WTC11 (cell line): Measurements from ENCODE around the gene COL21A1. TPM values are rescaled to one million over a fixed set of nuclear protein-coding genes. Genes with fewer than 3 reads are reported as not detected.

Experiments
- ATAC-seq: fragments of 200-7000 bp; cut with Tn5 transposase; 2 replicates; pipeline ENCODE4 v1.10.0; 2021; ENCODE audit warnings: mild to moderate bottlenecking, moderate library complexity
- CTCF ChIA-PET: fragments of 300-600 bp; sonication (Branson Sonifier 250); formaldehyde crosslinking; loops from one replicate; lab custom pipeline; 2021; ENCODE audit warnings: antibody characterized with exemption; lab: Charles Lee
- POLR2A ChIA-PET: fragments of 350-600 bp; sonication (Branson Sonifier 250); formaldehyde crosslinking; loops from one replicate; lab custom pipeline; 2021; ENCODE audit warnings: antibody characterized with exemption; lab: Charles Lee
- DNase-seq: peaks from one replicate; pipeline ENCODE4 v3.0.0; 2021; ENCODE audit warnings: low spot score
- H3K27ac Mint-ChIP-seq: 2 replicates; pipeline ENCODE4 v1.8.0; 2021; ENCODE audit warnings: mixed read lengths
- H3K27me3 Mint-ChIP-seq: 2 replicates; pipeline ENCODE4 v1.8.0; 2021; ENCODE audit warnings: low read depth, mild to moderate bottlenecking, moderate library complexity, mixed read lengths
- H3K36me3 Mint-ChIP-seq: 2 replicates; pipeline ENCODE4 v1.8.0; 2021; ENCODE audit warnings: mixed read lengths
- H3K4me1 Mint-ChIP-seq: 2 replicates; pipeline ENCODE4 v1.8.0; 2022; ENCODE audit warnings: mixed read lengths
- H3K4me3 Mint-ChIP-seq: 2 replicates; pipeline ENCODE4 v1.8.0; 2021; ENCODE audit warnings: mild to moderate bottlenecking, moderate library complexity, mixed read lengths
- H3K9me3 Mint-ChIP-seq: 2 replicates; pipeline ENCODE4 v1.8.0; 2021; ENCODE audit warnings: mixed read lengths
- AFF4 ChIP-seq: sonication (generic); formaldehyde crosslinking; IDR thresholded peaks from 2 replicates; pipeline ENCODE4 v1.8.1; 2023; ENCODE audit warnings: mild to moderate bottlenecking, missing genetic modification reagents, borderline replicate concordance
- ATF3 ChIP-seq: sonication (generic); formaldehyde crosslinking; conservative IDR thresholded peaks from 2 replicates; pipeline ENCODE4 v1.8.1; 2022; ENCODE audit warnings: mild to moderate bottlenecking, missing genetic modification reagents
- E2F1 ChIP-seq: sonication (generic); formaldehyde crosslinking; IDR thresholded peaks from 2 replicates; pipeline ENCODE4 v1.8.0; 2022; ENCODE audit warnings: mild to moderate bottlenecking, missing genetic modification reagents
- EMX1 ChIP-seq: fragments of 250-450 bp; sonication (Bioruptor Pico); IDR thresholded peaks from 2 replicates; pipeline ENCODE4 v1.8.0; 2021; ENCODE audit warnings: mild to moderate bottlenecking
- FOXP4 ChIP-seq: sonication (generic); formaldehyde crosslinking; IDR thresholded peaks from 2 replicates; pipeline ENCODE4 v1.8.0; 2022; ENCODE audit warnings: mild to moderate bottlenecking, missing genetic modification reagents
- SMAD3 ChIP-seq: sonication (generic); formaldehyde crosslinking; IDR thresholded peaks from 2 replicates; pipeline ENCODE4 v1.8.0; 2022; ENCODE audit warnings: missing genetic modification reagents, mild to moderate bottlenecking, borderline replicate concordance
- STAT6 ChIP-seq: sonication (generic); formaldehyde crosslinking; conservative IDR thresholded peaks from 2 replicates; pipeline ENCODE4 v1.8.1; 2023; ENCODE audit warnings: mild to moderate bottlenecking, low read depth, missing genetic modification reagents, moderate library complexity
- USF2 ChIP-seq: sonication (generic); formaldehyde crosslinking; IDR thresholded peaks from 2 replicates; pipeline ENCODE4 v1.8.1; 2023; ENCODE audit warnings: mild to moderate bottlenecking, missing genetic modification reagents, moderate library complexity
- ZMAT4 ChIP-seq: fragments of 250-450 bp; sonication (Bioruptor Pico); IDR thresholded peaks from 2 replicates; pipeline ENCODE4 v1.9.0; 2021; ENCODE audit warnings: mild to moderate bottlenecking
- ZNF281 ChIP-seq: sonication (generic); formaldehyde crosslinking; IDR thresholded peaks from 2 replicates; pipeline ENCODE4 v1.8.0; 2023; ENCODE audit warnings: mild to moderate bottlenecking, missing genetic modification reagents
- ZNF396 ChIP-seq: fragments of 250-450 bp; sonication (Bioruptor Pico); IDR thresholded peaks from 2 replicates; pipeline ENCODE4 v1.8.0; 2021; ENCODE audit warnings: mild to moderate bottlenecking, moderate library complexity, borderline replicate concordance
- ZNF416 ChIP-seq: fragments of 250-450 bp; sonication (Bioruptor Pico); IDR thresholded peaks from 2 replicates; pipeline ENCODE4 v1.9.0; 2021; ENCODE audit warnings: mild to moderate bottlenecking, inconsistent platforms
- ZNF532 ChIP-seq: fragments of 250-450 bp; sonication (Bioruptor Pico); IDR thresholded peaks from 2 replicates; pipeline ENCODE4 v1.9.0; 2021; ENCODE audit warnings: mild to moderate bottlenecking, borderline replicate concordance
- total RNA-seq: library from RNA; stranded (reverse); gene quantifications from 3 replicates; pipeline ENCODE4 v1.2.3, GENCODE V29; 2021

The COL21A1 gene
- total RNA-seq, 1 experiment from 2014 or later: 4.4 TPM

GRCh38 chr6:56199956-56200355, 47.4 kb downstream of the COL21A1 start (continued):
- TF ChIP-seq AFF4 (CRISPR knock-in tag): no peak
- no peak for TF ChIP-seq STAT6 (CRISPR knock-in tag)
- TF ChIP-seq FOXP4 (CRISPR knock-in tag): no peak
- no peak for TF ChIP-seq ZNF281 (CRISPR knock-in tag)
- no peak for TF ChIP-seq E2F1

GRCh38 chr6:56193846-56194245, 53.5 kb downstream of the COL21A1 start:
- Mint-ChIP-seq H3K4me1 (no peaks in the 10 kb centered on the region), H3K9me3 (peaks cover 33% of the 10 kb centered on the region), H3K27me3 (no peaks in the 10 kb centered on the region), H3K36me3 (peaks cover 21% of the 10 kb centered on the region), H3K27ac (no peak overlapping the region), H3K4me3 (no peak overlapping the region)
- ATAC-seq (no peak), DNase-seq (no peak)
- ChIA-PET POLR2A (no interaction called here), CTCF (no interaction called here)
- TF ChIP-seq EMX1 (CRISPR knock-in tag): no peak
- no peak for TF ChIP-seq ATF3 (CRISPR knock-in tag)
- no peak for TF ChIP-seq USF2 (CRISPR knock-in tag)
- TF ChIP-seq SMAD3 (CRISPR knock-in tag): no peak
- no peak for TF ChIP-seq ZMAT4 (CRISPR knock-in tag)
- TF ChIP-seq ZNF396 (CRISPR knock-in tag): no peak
- no peak for TF ChIP-seq ZNF532 (CRISPR knock-in tag)
- TF ChIP-seq ZNF416: no peak
- TF ChIP-seq FOXP4 (CRISPR knock-in tag): no peak
